HepG2 (cell line): ENCODE results near the gene HTR1D. TPM values are rescaled to one million over a fixed set of nuclear protein-coding genes. Genes with fewer than 3 reads are reported as not detected.

Experiments
- ATAC-seq: fragments of 200-7000 bp; cut with Tn5 transposase; 3 replicates; pipeline ENCODE4 v1.9.1; 2020; ENCODE audit warnings: mild to moderate bottlenecking, moderate library complexity
- BruUV-seq: library from RNA; stranded (reverse); fragments of 400-500 nt; replicated peaks from 2 replicates; lab custom pipeline; 2021; lab: Mats Ljungman, UMichigan
- CTCF ChIA-PET: fragments of 300-600 bp; formaldehyde crosslinking; extraction: SDS; loops from one replicate; lab custom pipeline; 2021; ENCODE audit warnings: low total read pairs, inconsistent platforms, low intra/inter-chr PET ratio; lab: Yijun Ruan, JAX
- POLR2A ChIA-PET: fragments of 350-600 bp; sonication (Branson Sonifier 250); formaldehyde crosslinking; loops from one replicate; lab custom pipeline; 2020; ENCODE audit warnings: antibody characterized with exemption, inconsistent platforms; lab: Yijun Ruan, JAX
- DNase-seq: peaks from one replicate; pipeline ENCODE4 v3.0.0-alpha.2; 2015; ENCODE audit warnings: low spot score
- FAIRE-seq: peaks from 3 replicates; lab custom pipeline; 2011; peaks lifted over from hg19 to GRCh38; lab: Jason Lieb, UNC
- H2AFZ ChIP-seq: one replicate; pipeline ENCODE4 v1.6.1; 2011; ENCODE audit warnings: low read length, inconsistent platforms
- H3K27ac ChIP-seq: fragments of 300-600 bp; 3 replicates; pipeline ENCODE4 v1.8.0; 2011; ENCODE audit warnings: mixed run types, mild to moderate bottlenecking, mixed read lengths, low read length, inconsistent platforms; ENCODE audit not compliant: insufficient read depth; ENCODE audit errors: extremely low read length
- H3K27me3 ChIP-seq, 2 experiments: fragments of 200-600 bp in 1 of 2; 2 replicates in 1 of 2; 3 replicates in 1 of 2; pipeline versions ENCODE4 v1.6.0 to v1.8.0; 2011; ENCODE audit warnings: low read length in 2 of 2, mild to moderate bottlenecking in 2 of 2, moderate library complexity in 2 of 2, inconsistent platforms in 1 of 2; ENCODE audit not compliant: insufficient read depth in 2 of 2, control insufficient read depth in 1 of 2
- H3K36me3 ChIP-seq, 2 experiments: fragments of 200-600 bp in 1 of 2; replicated peaks in 1 of 2; 2 replicates in 1 of 2; 3 replicates in 1 of 2; pipeline versions ENCODE4 v1.5.1 to v1.8.0; 2011; ENCODE audit warnings: low read length in 2 of 2, inconsistent platforms in 1 of 2; ENCODE audit not compliant: insufficient read depth in 2 of 2, control insufficient read depth in 1 of 2
- H3K4me1 ChIP-seq: 2 replicates; pipeline ENCODE4 v1.5.1; 2012; ENCODE audit warnings: low read length, inconsistent platforms; ENCODE audit not compliant: insufficient read depth
- H3K4me2 ChIP-seq: 2 replicates; pipeline ENCODE4 v1.6.0; 2011; ENCODE audit warnings: low read depth, low read length, inconsistent platforms
- H3K4me3 ChIP-seq, 3 experiments: fragments of 200-600 bp in 1 of 3; sonication (generic), shearing (Covaris generic) in 1 of 3; replicated peaks in 1 of 3; 2 replicates each; pipeline ENCODE4 v1.5.1; 2011 to 2016; ENCODE audit warnings: low read length in 3 of 3, inconsistent platforms in 2 of 3, low read depth in 2 of 3, mild to moderate bottlenecking in 2 of 3, control low read depth in 1 of 3, mixed read lengths in 1 of 3; ENCODE audit not compliant: insufficient read depth in 1 of 3
- H3K79me2 ChIP-seq: one replicate; pipeline ENCODE4 v1.6.1; 2011; ENCODE audit warnings: low read length, inconsistent platforms; ENCODE audit not compliant: insufficient read depth
- H3K9ac ChIP-seq: 2 replicates; pipeline ENCODE4 v1.6.0; 2011; ENCODE audit warnings: mild to moderate bottlenecking, low read depth, low read length, inconsistent platforms; ENCODE audit not compliant: insufficient read depth
- H3K9me3 ChIP-seq: 2 replicates; pipeline ENCODE4 v1.5.1; 2012; ENCODE audit warnings: mild to moderate bottlenecking, low read length
- H4K20me1 ChIP-seq: 2 replicates; pipeline ENCODE4 v1.6.0; 2011; ENCODE audit warnings: inconsistent platforms, mild to moderate bottlenecking, low read length, moderate library complexity; ENCODE audit not compliant: insufficient read depth
- ARNT ChIP-seq: fragments of 450-650 bp; IDR thresholded peaks from 2 replicates; pipeline ENCODE4 v1.6.1; 2017
- BRD4 ChIP-seq: sonication (generic); formaldehyde crosslinking; IDR thresholded peaks from 2 replicates; pipeline ENCODE4 v1.4.0; 2020; ENCODE audit warnings: missing genetic modification reagents
- CHD2 ChIP-seq: IDR thresholded peaks from 2 replicates; pipeline ENCODE4 v1.6.1; 2011; ENCODE audit warnings: low read depth, low read length, improper control_type of control experiment
- HMG20B ChIP-seq: conservative IDR thresholded peaks from 2 replicates; pipeline ENCODE4 v1.6.1; 2016; ENCODE audit warnings: missing genetic modification reagents, missing compliant biosample characterization
- MXI1 ChIP-seq: IDR thresholded peaks from 3 replicates; pipeline ENCODE4 v1.6.1; 2012; ENCODE audit warnings: low read depth, low read length, inconsistent platforms, borderline replicate concordance
- NFYC ChIP-seq: IDR thresholded peaks from 2 replicates; pipeline ENCODE4 v1.6.1; 2016; ENCODE audit warnings: missing genetic modification reagents, missing compliant biosample characterization
- NR2F6 ChIP-seq, 2 experiments: IDR thresholded peaks; 2 replicates each; pipeline ENCODE4 v1.6.1; 2016; ENCODE audit warnings: antibody characterized with exemption in 1 of 2, mild to moderate bottlenecking in 1 of 2
- POLR2AphosphoS5 ChIP-seq: IDR thresholded peaks from 2 replicates; pipeline ENCODE4 v1.6.1; 2012; ENCODE audit warnings: low read depth, low read length
- RNF2 ChIP-seq: fragments of 450-650 bp; conservative IDR thresholded peaks from 2 replicates; pipeline ENCODE4 v1.6.1; 2016; ENCODE audit warnings: low read depth
- ZBTB14 ChIP-seq: sonication (generic); formaldehyde crosslinking; IDR thresholded peaks from 2 replicates; pipeline ENCODE4 v1.4.0; 2020; ENCODE audit warnings: missing genetic modification reagents
- ZNF292 ChIP-seq: sonication (generic); formaldehyde crosslinking; IDR thresholded peaks from 2 replicates; pipeline ENCODE4 v1.8.1; 2022; ENCODE audit warnings: mild to moderate bottlenecking, low read depth, missing genetic modification reagents, borderline replicate concordance
- ZNF329 ChIP-seq: sonication (generic); formaldehyde crosslinking; IDR thresholded peaks from 2 replicates; pipeline ENCODE4 v1.9.0; 2021; ENCODE audit warnings: low read depth, mild to moderate bottlenecking, missing genetic modification reagents
- ZNF354B ChIP-seq: sonication (generic); formaldehyde crosslinking; IDR thresholded peaks from 2 replicates; pipeline ENCODE4 v1.8.0; 2022; ENCODE audit warnings: mild to moderate bottlenecking, missing genetic modification reagents
- ZNF431 ChIP-seq: sonication (generic); formaldehyde crosslinking; IDR thresholded peaks from 2 replicates; pipeline ENCODE4 v1.9.0; 2022; ENCODE audit warnings: missing genetic modification reagents, low read depth, mild to moderate bottlenecking, borderline replicate concordance
- ZNF629 ChIP-seq: sonication (generic); formaldehyde crosslinking; conservative IDR thresholded peaks from 2 replicates; pipeline ENCODE4 v1.5.0; 2020; ENCODE audit warnings: missing genetic modification reagents
- ZNF678 ChIP-seq: sonication (generic); formaldehyde crosslinking; IDR thresholded peaks from 2 replicates; pipeline ENCODE4 v1.4.0; 2020; ENCODE audit warnings: mild to moderate bottlenecking, missing genetic modification reagents
- ZNF83 ChIP-seq: sonication (generic); formaldehyde crosslinking; IDR thresholded peaks from 2 replicates; pipeline ENCODE4 v1.4.0; 2020; ENCODE audit warnings: missing genetic modification reagents, mild to moderate bottlenecking, borderline replicate concordance
- WGBS: methylation state at CpG from one replicate; pipeline ENCODE4 v1.1.6; 2017; ENCODE audit warnings: low lambda C conversion rate; 5-methylcytosine and 5-hydroxymethylcytosine counted together
- in situ Hi-C: cut with HindIII; loops from 2 replicates; pipeline ENCODE4 v1.10.0; 2017; ENCODE audit warnings: low pct_unique_long_range_greater_than_20kb; ENCODE audit not compliant: extremely low pct_ligation_motif_present
- intact Hi-C: fragments of 100-400 bp; cut with micrococcal nuclease; formaldehyde crosslinking; loops from one replicate; pipeline ENCODE4 v1.10.0; 2022; ENCODE audit not compliant: unreplicated experiment
- polyA plus RNA-seq, 8 experiments: library from polyadenylated mRNA; depleted of rRNA in 3 of 8; stranded (reverse) in 7 of 8; unstranded in 1 of 8; fragments of >200 nt; fragmentation: Illumina TruSeq in 4 of 8; extraction: Trizol in 4 of 8; gene quantifications; 2 replicates each; pipeline versions ENCODE4 v1.2.1 to v1.2.3, GENCODE V29; 2011 to 2016; ENCODE audit warnings: low read depth in 4 of 8, missing spikeins in 1 of 8, mixed read lengths in 1 of 8; ENCODE audit not compliant: insufficient read depth in 1 of 8
- total RNA-seq, 5 experiments: library from RNA; depleted of rRNA; stranded (reverse); fragments of >200 nt; fragmentation: Illumina TruSeq; extraction: Trizol; gene quantifications; 2 replicates each; pipeline ENCODE4 v1.2.3, GENCODE V29; 2016; ENCODE audit warnings: low read depth in 1 of 5
- TF ChIP-seq, protein P1 (sequence below), 2 experiments: sonication (generic) in 1 of 2; formaldehyde crosslinking in 1 of 2; IDR thresholded peaks; 2 replicates each; pipeline versions ENCODE4 v1.5.1 to v1.6.1; 2011 to 2020; ENCODE audit warnings: borderline replicate concordance in 1 of 2, low read depth in 1 of 2, low read length in 1 of 2, mild to moderate bottlenecking in 1 of 2, missing genetic modification reagents in 1 of 2, moderate library complexity in 1 of 2
- TF ChIP-seq, protein P2 (sequence below): sonication (generic); formaldehyde crosslinking; IDR thresholded peaks from 2 replicates; pipeline ENCODE4 v1.4.0; 2020; ENCODE audit warnings: missing genetic modification reagents

The HTR1D gene
- total and polyA plus RNA-seq, 2 of the 13 experiments (the other 11 are each of a cell fraction or from before 2014, with no cell fraction given) = 0.04 to 0.07 TPM

- TF ChIP-seq ZBTB14 (CRISPR knock-in tag) (no peak), ZNF629 (CRISPR knock-in tag) (peak; percentile 45; the same call in 1 of the 2 replicates), POLR2AphosphoS5 (peak; percentile 33; the same call in 1 of the 2 replicates), NFYC (CRISPR knock-in tag) (peak; percentile 30; the same call in 1 of the 2 replicates), ZNF292 (peak; percentile 60; the same call in 1 of the 2 replicates), MXI1 (0 out of 3 replicates have a peak, but pooled peaks have one; percentile 32)
- TF ChIP-seq, protein P1, sequence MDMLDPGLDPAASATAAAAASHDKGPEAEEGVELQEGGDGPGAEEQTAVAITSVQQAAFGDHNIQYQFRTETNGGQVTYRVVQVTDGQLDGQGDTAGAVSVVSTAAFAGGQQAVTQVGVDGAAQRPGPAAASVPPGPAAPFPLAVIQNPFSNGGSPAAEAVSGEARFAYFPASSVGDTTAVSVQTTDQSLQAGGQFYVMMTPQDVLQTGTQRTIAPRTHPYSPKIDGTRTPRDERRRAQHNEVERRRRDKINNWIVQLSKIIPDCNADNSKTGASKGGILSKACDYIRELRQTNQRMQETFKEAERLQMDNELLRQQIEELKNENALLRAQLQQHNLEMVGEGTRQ (IDR thresholded peaks at IDR 0.05; ENCODE audit: low read depth, low read length) = peak; percentile 87
- TF ChIP-seq, protein P1 (CRISPR knock-in tag; IDR thresholded peaks at IDR 0.05; ENCODE audit: borderline replicate concordance) = peak; percentile 83; the same call in 1 of the 2 replicates
- TF ChIP-seq, all 625 proteins: peak for 12
Observed at GRCh38 chr1:23169727-23170335, 47.5 kb downstream of the HTR1D start (continued).

- H3K79me2 ChIP-seq = peaks cover 34% of the 10 kb centered on the region
- H3K27ac ChIP-seq = no peak overlapping the region
- ATAC-seq = no peak
- H3K9me3 ChIP-seq = no peaks in the 10 kb centered on the region
- no peaks in the 10 kb centered on the region; a peak in 1 of 5 replicates for H3K27me3 ChIP-seq
- 74% methylated on average over 14 of the region's 14 CpGs for WGBS
- intact Hi-C loops (no loop called here), in situ Hi-C loops (no loop called here)
- ChIA-PET POLR2A (interaction anchor here (0.6 to 2.0 kb wide), 4 partner anchors 19 to 337 kb away, joined by 3 to 5 read pairs (median 4); no protein-coding TSS in a partner anchor), CTCF (no interaction called here)
- H3K4me1 ChIP-seq = peaks cover 52% of the 10 kb centered on the region
- H3K4me3 ChIP-seq = peak overlapping the region in 2 of 3 experiments; percentile 41 to 96; a peak in 5 of 6 replicates
- peaks cover 11% of the 10 kb centered on the region for H4K20me1 ChIP-seq
- H2AFZ ChIP-seq = no peak overlapping the region
- peak overlapping the region; percentile 86 for H3K4me2 ChIP-seq
- no peak for DNase-seq
- no peaks in the 10 kb centered on the region for H3K36me3 ChIP-seq
- no TSS peak for BruUV-seq
- no peak for FAIRE-seq
- H3K9ac ChIP-seq = peak overlapping the region; percentile 35; the same call in 1 of the 2 replicates
- TF ChIP-seq HMG20B (CRISPR knock-in tag) (no peak), NR2F6 (IDR thresholded peaks at IDR 0.05) (no peak), NR2F6 (CRISPR knock-in tag; IDR thresholded peaks at IDR 0.05) (no peak), ZNF329 (no peak), CHD2 (no peak), ARNT (no peak), ZNF431 (CRISPR knock-in tag) (no peak), ZNF678 (CRISPR knock-in tag) (no peak), ZNF354B (CRISPR knock-in tag) (no peak), RNF2 (no peak), BRD4 (CRISPR knock-in tag) (no peak), ZNF83 (CRISPR knock-in tag) (no peak)
- TF ChIP-seq, protein P2, sequence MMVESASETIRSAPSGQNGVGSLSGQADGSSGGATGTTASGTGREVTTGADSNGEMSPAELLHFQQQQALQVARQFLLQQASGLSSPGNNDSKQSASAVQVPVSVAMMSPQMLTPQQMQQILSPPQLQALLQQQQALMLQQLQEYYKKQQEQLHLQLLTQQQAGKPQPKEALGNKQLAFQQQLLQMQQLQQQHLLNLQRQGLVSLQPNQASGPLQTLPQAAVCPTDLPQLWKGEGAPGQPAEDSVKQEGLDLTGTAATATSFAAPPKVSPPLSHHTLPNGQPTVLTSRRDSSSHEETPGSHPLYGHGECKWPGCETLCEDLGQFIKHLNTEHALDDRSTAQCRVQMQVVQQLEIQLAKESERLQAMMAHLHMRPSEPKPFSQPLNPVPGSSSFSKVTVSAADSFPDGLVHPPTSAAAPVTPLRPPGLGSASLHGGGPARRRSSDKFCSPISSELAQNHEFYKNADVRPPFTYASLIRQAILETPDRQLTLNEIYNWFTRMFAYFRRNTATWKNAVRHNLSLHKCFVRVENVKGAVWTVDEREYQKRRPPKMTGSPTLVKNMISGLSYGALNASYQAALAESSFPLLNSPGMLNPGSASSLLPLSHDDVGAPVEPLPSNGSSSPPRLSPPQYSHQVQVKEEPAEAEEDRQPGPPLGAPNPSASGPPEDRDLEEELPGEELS (CRISPR knock-in tag) = no peak
Observed at GRCh38 chr1:23169195-23169575, 48.1 kb downstream of the HTR1D start.
